WTC11 (cell line): ENCODE measurements around the gene DOCK1. TPM values are rescaled to one million over a fixed set of nuclear protein-coding genes. Genes with fewer than 3 reads are reported as not detected.

ENCODE experiments used
- ATAC-seq: fragments of 200-7000 bp; cut with Tn5 transposase; 2 replicates; pipeline ENCODE4 v1.10.0; 2021; ENCODE audit warnings: mild to moderate bottlenecking, moderate library complexity
- CTCF ChIA-PET: fragments of 300-600 bp; sonication (Branson Sonifier 250); formaldehyde crosslinking; loops from one replicate; lab custom pipeline; 2021; ENCODE audit warnings: antibody characterized with exemption; lab: Charles Lee
- POLR2A ChIA-PET: fragments of 350-600 bp; sonication (Branson Sonifier 250); formaldehyde crosslinking; loops from one replicate; lab custom pipeline; 2021; ENCODE audit warnings: antibody characterized with exemption; lab: Charles Lee
- DNase-seq: peaks from one replicate; pipeline ENCODE4 v3.0.0; 2021; ENCODE audit warnings: low spot score
- H3K27ac Mint-ChIP-seq: 2 replicates; pipeline ENCODE4 v1.8.0; 2021; ENCODE audit warnings: mixed read lengths
- H3K27me3 Mint-ChIP-seq: 2 replicates; pipeline ENCODE4 v1.8.0; 2021; ENCODE audit warnings: low read depth, mild to moderate bottlenecking, moderate library complexity, mixed read lengths
- H3K36me3 Mint-ChIP-seq: 2 replicates; pipeline ENCODE4 v1.8.0; 2021; ENCODE audit warnings: mixed read lengths
- H3K4me1 Mint-ChIP-seq: 2 replicates; pipeline ENCODE4 v1.8.0; 2022; ENCODE audit warnings: mixed read lengths
- H3K4me3 Mint-ChIP-seq: 2 replicates; pipeline ENCODE4 v1.8.0; 2021; ENCODE audit warnings: mild to moderate bottlenecking, moderate library complexity, mixed read lengths
- H3K9me3 Mint-ChIP-seq: 2 replicates; pipeline ENCODE4 v1.8.0; 2021; ENCODE audit warnings: mixed read lengths
- ATF2 ChIP-seq: sonication (generic); formaldehyde crosslinking; IDR thresholded peaks from 2 replicates; pipeline ENCODE4 v1.8.1; 2022; ENCODE audit warnings: low read depth, missing genetic modification reagents, borderline replicate concordance
- ATF6 ChIP-seq: sonication (generic); formaldehyde crosslinking; IDR thresholded peaks from 2 replicates; pipeline ENCODE4 v1.8.1; 2023; ENCODE audit warnings: mild to moderate bottlenecking, missing genetic modification reagents
- CDX4 ChIP-seq: fragments of 250-450 bp; sonication (Bioruptor Pico); IDR thresholded peaks from 2 replicates; pipeline ENCODE4 v1.9.0; 2021; ENCODE audit warnings: moderate library complexity, mild to moderate bottlenecking, inconsistent platforms, borderline replicate concordance
- CREM ChIP-seq: sonication (generic); formaldehyde crosslinking; IDR thresholded peaks from 2 replicates; pipeline ENCODE4 v1.8.1; 2022; ENCODE audit warnings: mild to moderate bottlenecking, missing genetic modification reagents, moderate library complexity
- E2F1 ChIP-seq: sonication (generic); formaldehyde crosslinking; IDR thresholded peaks from 2 replicates; pipeline ENCODE4 v1.8.0; 2022; ENCODE audit warnings: mild to moderate bottlenecking, missing genetic modification reagents
- FOXJ3 ChIP-seq: sonication (generic); formaldehyde crosslinking; IDR thresholded peaks from 2 replicates; pipeline ENCODE4 v1.9.0; 2021; ENCODE audit warnings: missing genetic modification reagents, mild to moderate bottlenecking, borderline replicate concordance
- NR3C1 ChIP-seq: sonication (generic); formaldehyde crosslinking; conservative IDR thresholded peaks from 2 replicates; pipeline ENCODE4 v1.8.1; 2023; ENCODE audit warnings: low read depth, mild to moderate bottlenecking, missing genetic modification reagents
- TP53 ChIP-seq: sonication (generic); formaldehyde crosslinking; IDR thresholded peaks from 2 replicates; pipeline ENCODE4 v1.8.1; 2023; ENCODE audit warnings: mild to moderate bottlenecking, missing genetic modification reagents
- USF1 ChIP-seq: sonication (generic); formaldehyde crosslinking; IDR thresholded peaks from 2 replicates; pipeline ENCODE4 v1.8.0; 2022; ENCODE audit warnings: mild to moderate bottlenecking, missing genetic modification reagents
- USF2 ChIP-seq: sonication (generic); formaldehyde crosslinking; IDR thresholded peaks from 2 replicates; pipeline ENCODE4 v1.8.1; 2023; ENCODE audit warnings: mild to moderate bottlenecking, missing genetic modification reagents, moderate library complexity
- ZMAT4 ChIP-seq: fragments of 250-450 bp; sonication (Bioruptor Pico); IDR thresholded peaks from 2 replicates; pipeline ENCODE4 v1.9.0; 2021; ENCODE audit warnings: mild to moderate bottlenecking
- ZNF219 ChIP-seq: sonication (generic); formaldehyde crosslinking; IDR thresholded peaks from 2 replicates; pipeline ENCODE4 v1.8.0; 2023; ENCODE audit warnings: missing genetic modification reagents, mild to moderate bottlenecking, borderline replicate concordance
- ZNF423 ChIP-seq: fragments of 250-450 bp; sonication (Bioruptor Pico); IDR thresholded peaks from 2 replicates; pipeline ENCODE4 v2.1.2; 2022; ENCODE audit warnings: mild to moderate bottlenecking, moderate library complexity
- ZNF425 ChIP-seq: fragments of 250-450 bp; sonication (Bioruptor Pico); conservative IDR thresholded peaks from 2 replicates; pipeline ENCODE4 v1.9.0; 2021; ENCODE audit warnings: mild to moderate bottlenecking
- ZNF512 ChIP-seq: sonication (generic); formaldehyde crosslinking; IDR thresholded peaks from 2 replicates; pipeline ENCODE4 v1.8.1; 2022; ENCODE audit warnings: missing genetic modification reagents, borderline replicate concordance
- ZSCAN18 ChIP-seq: fragments of 250-450 bp; sonication (Bioruptor Pico); IDR thresholded peaks from 2 replicates; pipeline ENCODE4 v2.1.2; 2022; ENCODE audit warnings: mild to moderate bottlenecking, moderate library complexity
- total RNA-seq: library from RNA; stranded (reverse); gene quantifications from 3 replicates; pipeline ENCODE4 v1.2.3, GENCODE V29; 2021

DOCK1 gene
- total RNA-seq, 1 experiment from 2014 or later, result 52.1 TPM

- TF ChIP-seq USF2 (CRISPR knock-in tag) (no peak), ZNF425 (CRISPR knock-in tag) (no peak), ZNF423 (CRISPR knock-in tag) (no peak)
These were observed 165.9 kb downstream of the DOCK1 start (continued) for GRCh38 chr10:127071126-127071525.

- H3K36me3 Mint-ChIP-seq, result peaks cover 53% of the 10 kb centered on the region
- H3K4me1 Mint-ChIP-seq, result no peaks in the 10 kb centered on the region
- no peak for TF ChIP-seq ZNF512
- TF ChIP-seq USF1, result no peak
- TF ChIP-seq ZNF219 (CRISPR knock-in tag), result no peak
- TF ChIP-seq, all 79 proteins: peak for 0
- H3K27me3 Mint-ChIP-seq, result no peaks in the 10 kb centered on the region
- no peaks in the 10 kb centered on the region for H3K9me3 Mint-ChIP-seq
- ATAC-seq (no peak), DNase-seq (no peak)
- H3K27ac Mint-ChIP-seq, result no peak overlapping the region
- CTCF ChIA-PET, result no interaction called here
- no peak overlapping the region for H3K4me3 Mint-ChIP-seq
- POLR2A ChIA-PET, result no interaction called here
These were observed 168.4 kb downstream of the DOCK1 start for GRCh38 chr10:127073666-127074065.

- Mint-ChIP-seq H3K9me3 (peaks cover 14% of the 10 kb centered on the region), H3K27ac (peak overlapping the region; percentile 13; the same call in 1 of the 2 replicates), H3K4me3 (no peak overlapping the region), H3K4me1 (peaks cover 28% of the 10 kb centered on the region), H3K36me3 (peaks cover 39% of the 10 kb centered on the region), H3K27me3 (no peaks in the 10 kb centered on the region)
- ChIA-PET CTCF (no interaction called here), POLR2A (no interaction called here)
- DNase-seq (no peak), ATAC-seq (no peak)
- TF ChIP-seq NR3C1 (no peak), CDX4 (CRISPR knock-in tag) (no peak), TP53 (CRISPR knock-in tag) (no peak), ZMAT4 (no peak), CREM (CRISPR knock-in tag) (no peak), FOXJ3 (CRISPR knock-in tag) (no peak), ATF6 (CRISPR knock-in tag) (no peak), E2F1 (CRISPR knock-in tag) (no peak), ZSCAN18 (CRISPR knock-in tag) (no peak), ATF2 (CRISPR knock-in tag) (no peak)
These were observed 174.2 kb downstream of the DOCK1 start for GRCh38 chr10:127079392-127079791.
